ENCODE data around the gene CSRNP3.

The CSRNP3 gene

GRCh38 chr2:165594935-165595255 is 125.4 kb downstream of the CSRNP3 start:
- DNase-seq (ENCODE audit: low spot score): peak; percentile 25
- TF ChIP-seq CTCF (IDR thresholded peaks at IDR 0.05; ENCODE audit: borderline replicate concordance, control extremely low read depth, extremely low read depth, insufficient read depth, missing control alignments): no peak
- in situ Hi-C loops (cut with MboI; ENCODE audit: low sequenced_read_pairs, unreplicated experiment): no loop called here

- no peak for DNase-seq (ENCODE audit: low spot score)
- in situ Hi-C loops (cut with MboI; ENCODE audit: low sequenced_read_pairs, unreplicated experiment): no loop called here
- TF ChIP-seq CTCF (IDR thresholded peaks at IDR 0.05; ENCODE audit: borderline replicate concordance, control extremely low read depth, extremely low read depth, insufficient read depth, missing control alignments): no peak
These were observed 127.3 kb downstream of the CSRNP3 start for GRCh38 chr2:165596788-165597187.

GRCh38 chr2:165601065-165601830 is 131.8 kb downstream of the CSRNP3 start:
- TF ChIP-seq CTCF (IDR thresholded peaks at IDR 0.05; ENCODE audit: borderline replicate concordance, control extremely low read depth, extremely low read depth, insufficient read depth, missing control alignments): no peak
- no peak for DNase-seq (ENCODE audit: low spot score)
- in situ Hi-C loops (cut with MboI; ENCODE audit: low sequenced_read_pairs, unreplicated experiment): no loop called here

- DNase-seq (ENCODE audit: low spot score): no peak
- in situ Hi-C loops (cut with MboI; ENCODE audit: low sequenced_read_pairs, unreplicated experiment): no loop called here
These were observed 132.5 kb downstream of the CSRNP3 start for GRCh38 chr2:165601928-165602521.

GRCh38 chr2:165609672-165610071 is 140.2 kb downstream of the CSRNP3 start:
- in situ Hi-C loops (cut with MboI; ENCODE audit: low sequenced_read_pairs, unreplicated experiment): no loop called here
- TF ChIP-seq CTCF (IDR thresholded peaks at IDR 0.05; ENCODE audit: borderline replicate concordance, control extremely low read depth, extremely low read depth, insufficient read depth, missing control alignments): no peak
- DNase-seq (ENCODE audit: low spot score): no peak

More at GRCh38 chr2:165601928-165602521, 132.5 kb downstream of the CSRNP3 start:
- TF ChIP-seq CTCF (IDR thresholded peaks at IDR 0.05; ENCODE audit: borderline replicate concordance, control extremely low read depth, extremely low read depth, insufficient read depth, missing control alignments): no peak

GRCh38 chr2:165610591-165611029 is 141.1 kb downstream of the CSRNP3 start:
- TF ChIP-seq CTCF (IDR thresholded peaks at IDR 0.05; ENCODE audit: borderline replicate concordance, control extremely low read depth, extremely low read depth, insufficient read depth, missing control alignments): no peak
- no peak for DNase-seq (ENCODE audit: low spot score)
- in situ Hi-C loops (cut with MboI; ENCODE audit: low sequenced_read_pairs, unreplicated experiment): no loop called here
